Activated CD8-positive, alpha-beta memory T cell treated with anti-CD3 and anti-CD28 coated beads for 4 hours (primary cell): ENCODE measurements around the gene GALC.
"Not testable (repeated sequence)": the region's sequence is repeated elsewhere in the genome, so short reads cannot be mapped to it uniquely, and the experiment has no call there.

Experiments
- DNase-seq, 2 donors: peaks; one replicate each; pipeline ENCODE4 v3.0.0-alpha.2; 2020; ENCODE audit warnings: low read depth in 2 of 2

Gene GALC

DNA sequence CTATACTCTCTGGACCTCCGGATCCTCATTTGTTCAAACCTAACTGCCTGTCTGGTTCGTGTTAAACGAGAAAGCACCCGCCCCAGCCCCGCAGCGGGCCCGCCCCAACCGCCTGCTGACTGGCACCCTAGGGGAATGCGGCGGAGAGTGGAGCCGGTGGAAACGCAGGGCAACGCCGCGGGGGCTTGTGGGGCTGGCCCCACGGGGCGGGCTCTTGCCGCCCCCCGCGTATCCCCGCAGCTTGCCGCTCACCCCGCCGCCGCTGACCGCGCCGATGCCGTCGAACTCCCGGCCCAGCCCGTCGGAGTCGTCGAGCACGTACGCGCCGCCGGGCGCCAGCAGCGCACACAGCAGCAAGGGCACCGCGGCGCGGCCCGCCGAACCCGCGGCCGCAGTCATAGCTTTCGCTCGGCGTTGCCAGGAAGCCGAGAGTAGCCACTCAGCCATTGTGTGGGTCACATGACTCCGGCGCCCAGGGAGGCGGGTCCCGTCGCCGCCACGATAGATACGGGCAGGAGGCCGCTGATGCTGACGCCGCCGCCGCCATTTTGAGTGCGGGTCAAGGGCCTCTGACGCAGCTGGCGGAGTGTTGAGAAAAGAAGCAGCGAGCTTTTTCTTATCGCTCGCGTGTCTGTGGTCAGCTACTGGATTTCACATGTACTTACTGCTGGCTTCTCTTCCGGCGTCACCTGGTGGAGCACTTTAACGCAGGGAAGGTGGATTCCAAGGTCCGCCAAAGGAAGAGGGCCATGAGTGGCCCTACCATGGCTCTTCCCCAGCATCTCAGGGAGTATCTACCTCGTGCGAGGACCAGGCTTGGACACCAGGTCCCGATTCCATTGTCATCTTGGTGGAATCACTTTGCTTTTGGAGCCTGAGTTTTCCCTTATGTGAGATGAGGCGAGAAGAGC is at the start of gene GALC:
Gene GALC (minus strand): TSS at position 465 of the 911 bp plus-strand sequence. CDS start 18 bp downstream, at position 447.
- peak; percentile 89 for DNase-seq

GRCh38 chr14:88040146-88040545 is 47.2 kb upstream of the GALC start:
- DNase-seq, result no peak

DNA sequence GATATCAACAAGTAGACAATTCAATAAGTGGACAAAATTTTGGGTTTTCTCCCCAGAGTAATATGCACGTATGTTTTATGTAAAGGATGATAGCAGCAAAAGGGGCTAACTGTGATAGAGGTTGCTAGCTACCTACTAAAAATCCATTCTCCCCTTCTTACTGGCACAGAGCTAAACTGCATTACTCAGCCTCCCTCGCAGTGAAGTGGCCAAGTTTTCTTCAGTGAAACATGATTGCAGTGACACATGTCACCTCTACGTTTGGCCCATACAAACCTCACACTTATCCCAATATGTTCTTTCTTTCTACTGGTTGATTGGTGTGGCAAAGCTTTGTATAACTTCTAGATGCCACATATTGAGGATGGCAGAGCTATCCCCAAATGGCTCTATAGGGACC is 46.2 kb upstream of the GALC start:
- DNase-seq, result no peak

GRCh38 chr14:88037325-88037724 is 44.3 kb upstream of the GALC start:
- no peak for DNase-seq

DNA sequence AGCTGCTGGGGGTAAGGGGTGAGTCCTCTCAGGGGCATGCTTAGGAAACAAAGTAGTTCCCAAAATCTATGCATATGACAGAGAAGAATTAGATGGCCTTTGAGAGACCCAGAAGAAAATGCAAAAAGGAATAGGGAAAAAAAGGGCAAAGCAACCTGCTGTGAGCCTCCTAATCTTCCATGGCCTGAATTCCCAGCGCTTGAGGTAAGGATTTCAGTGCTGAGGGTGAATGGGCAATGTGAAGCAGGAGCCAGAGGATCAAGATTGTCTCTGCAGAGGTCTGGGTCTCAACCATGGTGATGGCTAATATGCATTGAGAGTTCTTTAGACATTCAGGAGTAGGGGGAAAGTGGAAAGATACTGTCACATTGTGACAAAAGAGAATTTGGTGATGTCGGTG is 43.4 kb upstream of the GALC start:
- DNase-seq, result no peak

DNA sequence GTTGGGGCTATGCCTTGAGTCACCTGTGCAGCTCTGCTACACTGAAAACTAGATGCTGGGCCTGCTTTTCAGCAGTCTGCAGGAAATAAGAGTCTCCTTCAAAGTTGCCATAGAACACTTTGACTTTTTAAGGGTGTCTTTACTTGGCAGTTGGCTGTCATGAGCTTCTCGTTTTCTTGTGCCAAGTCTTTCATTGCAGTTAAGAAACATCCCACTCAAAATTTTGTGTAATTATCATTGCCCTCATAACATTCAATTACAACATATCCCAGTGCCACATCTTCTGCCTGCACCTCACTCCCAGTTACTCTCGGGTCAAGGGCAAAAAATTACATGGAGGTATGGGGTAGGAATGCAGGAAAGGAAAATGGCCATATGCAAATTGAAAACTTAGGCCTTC is 41.1 kb upstream of the GALC start:
- DNase-seq, result no peak

- DNase-seq, result no peak
Observed at GRCh38 chr14:88032373-88032772, 39.4 kb upstream of the GALC start.

DNA sequence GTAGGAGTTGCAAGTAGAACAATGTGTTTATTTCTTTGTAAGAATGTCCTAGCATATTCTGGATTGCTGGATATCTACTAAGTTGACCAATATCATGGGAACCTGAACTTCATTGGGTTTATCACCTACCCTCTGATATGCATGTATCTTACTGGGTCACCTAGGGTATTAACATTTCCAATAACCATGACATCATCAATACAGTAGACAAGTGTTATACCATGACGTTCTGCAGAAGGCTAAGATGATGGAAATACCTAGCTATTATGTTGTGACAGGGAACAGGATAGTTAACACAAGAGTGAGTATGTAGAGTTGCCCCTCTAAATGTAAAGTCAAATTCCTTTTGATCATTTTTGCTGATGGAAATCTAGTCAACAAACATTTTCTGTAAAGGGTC is 37.9 kb upstream of the GALC start:
- DNase-seq, result no peak

- no peak for DNase-seq
Observed at GRCh38 chr14:88030079-88030478, 37.1 kb upstream of the GALC start.

DNA sequence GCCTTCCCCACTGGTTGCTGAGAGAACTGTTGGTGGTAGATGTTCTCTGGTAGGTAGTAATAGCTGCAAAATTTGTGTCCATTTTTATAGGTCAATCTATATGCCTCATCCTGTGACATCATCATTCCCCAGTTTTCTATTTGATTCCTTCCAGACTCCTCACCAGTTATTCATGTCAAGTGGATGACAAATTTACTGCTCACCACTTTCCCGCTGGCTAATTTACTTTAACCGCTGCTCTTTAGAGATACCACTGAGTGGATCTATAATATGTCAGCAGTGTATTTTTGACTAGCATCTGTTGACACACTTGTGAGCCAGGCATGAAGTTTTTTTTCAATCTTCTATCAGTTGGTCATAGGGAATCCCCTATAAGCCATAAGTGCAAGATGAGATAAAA is 36.5 kb upstream of the GALC start:
- DNase-seq, result no peak

GRCh38 chr14:88026890-88027289 is 33.9 kb upstream of the GALC start:
- no peak for DNase-seq

DNA sequence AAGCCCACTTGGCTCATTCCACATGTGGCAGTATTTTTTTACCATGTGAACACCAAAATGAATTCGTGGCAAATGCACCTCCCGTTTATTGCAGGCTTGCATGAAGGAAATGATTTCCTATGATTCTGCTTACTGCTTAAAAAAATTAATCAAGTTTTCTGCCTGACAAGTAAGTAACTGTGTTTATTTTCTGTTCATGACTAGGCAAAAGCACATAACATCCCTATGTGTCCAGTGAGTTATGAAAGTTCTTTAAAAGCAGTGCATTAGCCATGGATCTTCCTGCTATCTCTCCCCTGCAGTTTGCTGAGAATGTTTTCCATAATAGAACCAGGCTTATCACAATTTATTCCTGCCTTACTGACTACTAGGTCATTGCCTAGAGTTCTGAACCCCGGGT is 32.3 kb upstream of the GALC start:
- no peak for DNase-seq

GRCh38 chr14:88024252-88025086 is 31.5 kb upstream of the GALC start:
- not testable (repeated sequence) for DNase-seq

GRCh38 chr14:88023658-88024187 is 30.7 kb upstream of the GALC start:
- DNase-seq, result no peak

DNA sequence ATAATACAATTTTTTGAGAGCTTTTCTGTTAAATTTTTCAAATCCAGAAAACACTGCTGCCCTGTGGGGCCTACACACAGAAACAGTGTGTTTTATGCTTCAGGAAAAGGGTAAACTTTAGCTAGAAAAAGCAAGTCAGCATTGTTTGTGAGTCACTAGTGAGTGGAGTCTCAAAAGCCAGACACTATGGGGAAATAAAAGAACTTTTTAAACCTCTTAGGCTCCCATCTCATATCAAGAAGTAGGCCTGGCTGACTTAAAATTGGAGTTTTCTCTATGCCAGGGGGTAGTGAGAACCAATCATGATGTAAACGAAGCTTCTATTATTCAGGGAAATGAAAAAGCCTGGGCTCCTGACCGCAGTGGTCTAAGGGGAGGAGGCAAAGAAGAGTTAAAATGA is 24.6 kb upstream of the GALC start:
- no peak for DNase-seq

DNA sequence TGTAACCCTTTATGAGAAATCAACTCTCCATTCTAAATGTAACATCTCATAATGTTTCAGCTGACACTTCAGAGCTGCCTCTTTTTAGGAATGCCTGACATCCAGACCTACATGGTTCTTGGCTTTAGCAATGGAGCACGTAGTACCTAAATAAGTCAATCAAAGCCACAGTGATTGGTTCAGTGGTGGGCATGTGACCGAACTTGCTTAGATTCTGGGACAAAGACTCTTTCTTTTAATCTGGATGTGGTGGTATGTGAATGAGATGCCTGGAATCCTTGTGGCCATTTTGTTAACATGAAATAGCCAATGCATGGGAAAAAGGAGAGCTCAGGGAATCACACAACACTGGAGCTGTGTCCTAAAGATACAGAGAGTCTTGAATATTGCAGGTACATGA is 23.8 kb upstream of the GALC start:
- DNase-seq, result no peak

DNA sequence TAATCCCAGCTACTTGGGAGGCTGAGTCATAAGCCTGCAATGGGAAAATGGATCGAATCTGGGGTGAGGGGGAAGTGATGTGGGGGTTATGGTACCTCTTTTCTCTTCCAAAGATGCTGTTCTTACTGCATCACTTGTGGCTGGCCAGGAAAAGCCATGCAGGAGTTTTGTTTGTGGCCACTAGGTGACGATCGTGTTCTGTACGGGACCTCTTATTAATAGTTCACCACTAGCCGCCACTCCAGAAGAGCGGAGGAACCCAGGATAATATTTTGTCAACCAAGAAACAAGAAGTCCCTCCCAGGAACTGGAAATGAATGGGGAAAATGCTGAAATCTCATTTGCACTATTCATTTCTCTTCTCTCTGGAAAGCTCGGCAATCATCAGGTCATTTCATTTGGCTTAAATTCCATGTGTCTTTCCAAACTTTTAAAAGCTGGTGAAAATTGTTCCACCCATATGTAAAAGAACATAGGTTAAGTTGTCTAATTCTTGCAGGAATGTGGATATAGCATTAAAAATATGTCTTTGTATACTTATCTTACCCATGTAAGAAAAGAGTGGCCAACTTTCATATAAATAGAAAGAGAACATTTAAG is 20.9 kb upstream of the GALC start:
- no peak for DNase-seq

DNA sequence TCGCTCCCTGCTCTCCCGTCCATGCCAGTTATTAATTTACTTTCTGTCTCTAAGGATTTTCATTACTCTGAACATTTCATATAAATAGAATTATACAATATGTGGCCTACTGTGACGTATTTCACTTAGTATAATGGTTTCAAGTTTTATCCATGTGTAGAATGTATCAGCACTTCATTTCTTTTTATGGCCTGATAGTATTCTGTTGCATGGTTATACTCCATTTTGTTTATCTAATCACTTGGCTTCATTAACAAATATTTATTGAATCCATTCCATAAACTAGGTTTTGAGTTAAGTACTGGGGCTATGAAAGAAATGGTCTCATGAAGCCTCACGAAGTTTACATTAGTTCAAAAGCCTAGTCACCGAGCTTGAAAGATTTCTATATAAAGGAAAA is 19.5 kb upstream of the GALC start:
- no peak for DNase-seq

DNA sequence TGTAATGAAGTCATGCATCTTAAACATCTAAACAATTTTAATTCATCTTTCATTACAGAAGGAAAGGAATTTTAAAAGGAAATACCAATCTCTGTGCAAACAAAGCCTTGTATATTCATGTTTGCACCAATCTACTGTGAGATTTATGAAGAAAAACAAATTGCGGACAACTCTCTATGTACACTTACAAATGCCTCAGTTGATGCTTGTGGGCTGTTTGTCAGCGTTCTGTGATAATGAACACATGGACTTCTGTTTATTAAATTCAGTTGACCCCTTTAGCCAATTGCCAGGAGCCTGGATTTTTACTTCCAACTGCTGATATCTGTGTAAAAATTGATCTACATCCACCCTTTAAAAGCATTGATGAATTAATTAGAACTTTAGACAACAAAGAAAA is 17.3 kb upstream of the GALC start:
- DNase-seq, result no peak

- no peak for DNase-seq
Observed at GRCh38 chr14:88009486-88009885, 16.5 kb upstream of the GALC start.

DNA sequence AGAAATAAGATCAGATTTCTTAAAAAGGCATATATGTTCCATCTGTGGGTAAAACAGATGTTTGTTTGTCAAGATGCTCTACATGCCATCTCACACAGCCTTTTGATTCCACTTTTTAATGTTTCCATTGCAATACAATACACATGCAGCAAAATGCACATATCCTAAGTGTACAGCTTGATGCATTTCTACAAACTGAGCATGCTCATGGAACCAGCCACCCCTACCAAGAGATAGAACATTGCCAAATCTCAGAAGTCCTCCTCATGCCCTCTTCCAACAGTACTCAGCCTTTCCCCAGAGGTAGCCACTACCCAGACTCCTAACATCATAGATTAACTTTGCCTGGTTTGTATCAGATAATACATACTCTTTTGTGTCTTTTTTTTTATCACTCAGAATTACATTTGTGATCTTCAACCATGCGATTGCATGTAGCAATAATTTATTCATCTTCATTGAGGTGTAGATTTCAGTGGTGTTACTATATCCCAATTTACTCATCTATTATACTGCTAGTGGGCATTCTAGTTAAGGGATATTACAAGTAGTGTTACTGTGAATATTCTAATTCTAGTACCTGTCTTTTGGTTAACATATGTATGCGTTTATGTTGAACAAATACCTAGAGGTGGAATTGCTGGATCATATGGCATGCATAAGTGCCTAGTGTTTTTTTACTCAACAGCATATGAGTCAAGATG is 15.2 kb upstream of the GALC start:
- no peak for DNase-seq

DNA sequence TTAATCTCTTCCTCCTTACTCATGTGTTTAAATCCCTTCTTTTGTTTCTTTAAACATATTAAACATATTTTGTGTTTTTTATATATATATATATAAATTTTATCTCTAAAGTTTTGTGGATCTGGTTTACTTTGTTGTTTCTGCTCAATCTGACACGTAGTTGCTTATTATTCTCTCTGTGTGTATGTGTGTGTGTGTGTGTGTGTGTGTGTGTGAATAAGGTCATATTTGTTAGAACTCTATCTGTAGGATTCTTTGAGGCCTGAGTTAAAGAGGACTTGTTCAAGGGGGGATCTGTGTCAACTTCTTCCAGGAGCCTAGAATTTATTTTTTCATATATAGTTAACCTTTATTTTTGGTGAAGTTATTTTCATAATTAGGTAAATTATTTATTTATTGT is 14.6 kb upstream of the GALC start:
- no peak for DNase-seq
